Natural killer cell treated with Interleukin-12 subunit alpha and Interleukin-12 subunit beta and Interleukin-15 and Interleukin-18, amount 100 ng/mL, for 72 hours (primary cell): ENCODE data around the gene NPTX1. TPM values are rescaled to one million over a fixed set of nuclear protein-coding genes. Genes with fewer than 3 reads are reported as not detected.

ENCODE experiments used
- ATAC-seq, 2 donors: fragments of 150-1000 bp; cut with Tn5 transposase in 1 of 2; sonication (Bioruptor Pico), chemical (Tn5 transposase) in 1 of 2; 2 replicates each; pipeline ENCODE4 v1.10.0; 2021
- DNase-seq: peaks from one replicate; pipeline ENCODE4 v3.0.0; 2022; ENCODE audit warnings: low spot score
- H3K27ac Mint-ChIP-seq, 2 donors: 1 replicate in 1 of 2; 2 replicates in 1 of 2; pipeline ENCODE4 v1.8.0; 2022; ENCODE audit warnings: mixed read lengths in 2 of 2, mild to moderate bottlenecking in 1 of 2, moderate library complexity in 1 of 2
- H3K27me3 Mint-ChIP-seq, 2 donors: 1 replicate in 1 of 2; 2 replicates in 1 of 2; pipeline ENCODE4 v1.8.0; 2022; ENCODE audit warnings: mixed read lengths in 2 of 2
- H3K36me3 Mint-ChIP-seq: one replicate; pipeline ENCODE4 v1.8.0; 2022; ENCODE audit warnings: mixed read lengths
- H3K4me1 Mint-ChIP-seq, 2 donors: 1 replicate in 1 of 2; 2 replicates in 1 of 2; pipeline ENCODE4 v1.8.0; 2022; ENCODE audit warnings: low read depth in 2 of 2, mixed read lengths in 2 of 2, mild to moderate bottlenecking in 1 of 2
- H3K4me3 Mint-ChIP-seq: one replicate; pipeline ENCODE4 v1.8.0; 2022; ENCODE audit warnings: mixed read lengths
- H3K9me3 Mint-ChIP-seq: 2 replicates; pipeline ENCODE4 v1.8.0; 2022; ENCODE audit warnings: mixed read lengths
- total RNA-seq, 2 donors: library from RNA; stranded (reverse); gene quantifications; one replicate each; pipeline ENCODE4 v1.2.3, GENCODE V29; 2022

The NPTX1 gene
- total RNA-seq, 2 donors from 2014 or later: 0.38 to 0.92 TPM

- H3K4me3 Mint-ChIP-seq: no peak overlapping the region
- H3K27me3 Mint-ChIP-seq: no peaks in the 10 kb centered on the region
- no peaks in the 10 kb centered on the region for H3K9me3 Mint-ChIP-seq
- no peaks in the 10 kb centered on the region for H3K36me3 Mint-ChIP-seq
- no peaks in the 10 kb centered on the region for H3K4me1 Mint-ChIP-seq
- DNase-seq (no peak), ATAC-seq (no peak)
- H3K27ac Mint-ChIP-seq: no peak overlapping the region
Measured at GRCh38 chr17:80445007-80445725, 31.2 kb downstream of the NPTX1 start.

DNA sequence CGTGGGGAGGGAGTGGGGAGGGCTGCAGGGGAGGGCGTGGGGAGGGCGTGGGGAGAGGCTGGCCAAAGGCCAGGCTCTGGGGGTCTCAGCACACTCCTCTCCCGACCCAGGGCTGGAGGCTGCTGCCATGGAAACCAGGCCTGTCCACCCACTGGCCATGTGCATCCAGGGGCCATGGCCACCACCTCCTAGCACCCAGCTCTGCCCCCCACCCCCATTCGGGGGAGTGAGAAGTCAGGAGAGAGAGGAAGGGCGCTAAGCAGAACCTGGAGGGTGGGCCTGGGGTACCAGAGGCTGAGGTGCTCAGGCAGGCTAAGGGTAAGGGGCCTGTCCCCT lies 31.8 kb downstream of the NPTX1 start:
- Mint-ChIP-seq H3K4me3 (no peak overlapping the region), H3K27me3 (no peaks in the 10 kb centered on the region)
- no peak for ATAC-seq

DNA sequence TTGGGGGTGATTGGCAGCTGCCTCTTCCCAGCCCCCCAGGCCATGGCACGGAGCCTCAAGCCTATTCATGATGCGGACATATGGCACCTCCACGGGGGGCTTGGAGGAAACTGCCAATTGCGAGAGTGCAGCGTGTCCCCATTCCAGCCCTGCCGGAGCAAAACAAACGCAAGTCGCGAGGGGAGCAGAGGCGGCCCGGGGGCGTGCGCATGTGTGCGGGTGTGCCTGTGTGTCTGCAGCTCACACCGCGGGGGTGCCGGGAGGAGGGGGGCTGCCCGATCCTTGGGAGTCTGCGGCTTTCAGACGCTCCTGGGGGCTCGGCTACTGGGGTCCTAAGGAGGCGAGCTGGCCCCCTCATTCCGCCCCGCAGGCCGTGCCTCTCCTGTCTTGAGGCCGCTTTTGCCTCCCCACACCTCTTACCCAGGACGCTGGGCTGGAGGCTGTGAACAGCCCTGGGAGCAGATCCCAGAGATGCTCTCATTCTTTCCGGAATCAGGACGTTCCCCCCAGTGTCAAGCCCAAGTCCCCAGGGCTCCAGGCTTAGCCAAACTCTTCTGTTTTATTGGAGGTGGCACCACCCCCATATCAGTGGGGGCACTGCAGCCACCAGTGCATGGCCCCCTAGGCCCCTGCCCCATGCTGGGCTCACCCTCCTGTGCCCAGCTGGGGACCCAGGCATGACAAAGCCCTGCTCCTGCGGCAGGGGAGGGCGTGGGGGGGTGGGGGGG lies 32.3 kb downstream of the NPTX1 start:
- no peaks in the 10 kb centered on the region for H3K4me1 Mint-ChIP-seq

More for the DNA sequence above, 31.8 kb downstream of the NPTX1 start:
- H3K9me3 Mint-ChIP-seq: no peaks in the 10 kb centered on the region
- H3K36me3 Mint-ChIP-seq: no peaks in the 10 kb centered on the region
- H3K27ac Mint-ChIP-seq: no peak overlapping the region
- DNase-seq: no peak
- no peaks in the 10 kb centered on the region for H3K4me1 Mint-ChIP-seq

DNA sequence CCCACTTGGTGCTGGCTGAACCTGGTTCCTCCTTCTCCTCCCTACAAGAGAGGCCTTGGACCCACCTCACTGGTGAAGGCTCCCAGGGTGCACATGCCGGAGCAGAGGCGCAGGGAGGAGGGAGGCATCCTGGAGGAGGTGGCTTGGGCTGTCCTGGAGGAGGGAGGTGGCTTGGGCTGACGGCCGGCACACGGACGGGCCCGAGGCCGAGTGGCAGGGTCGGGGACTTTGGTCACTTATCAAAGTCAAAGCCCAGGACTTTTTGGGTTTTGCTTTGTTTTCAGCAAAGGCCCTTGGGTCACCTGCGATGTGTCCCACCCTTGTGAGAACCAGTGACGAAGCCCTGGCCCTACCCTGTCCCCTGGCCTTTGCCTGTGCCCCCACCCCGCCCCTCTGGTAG lies 32.9 kb downstream of the NPTX1 start:
- Mint-ChIP-seq H3K4me1 (no peaks in the 10 kb centered on the region), H3K27ac (no peak overlapping the region), H3K4me3 (no peak overlapping the region), H3K9me3 (no peaks in the 10 kb centered on the region), H3K27me3 (no peaks in the 10 kb centered on the region), H3K36me3 (no peaks in the 10 kb centered on the region)
- ATAC-seq (no peak), DNase-seq (no peak)

More for the DNA sequence above, 32.3 kb downstream of the NPTX1 start:
- H3K9me3 Mint-ChIP-seq: no peaks in the 10 kb centered on the region
- DNase-seq (no peak), ATAC-seq (no peak)
- H3K36me3 Mint-ChIP-seq: no peaks in the 10 kb centered on the region
- H3K27me3 Mint-ChIP-seq: no peaks in the 10 kb centered on the region
- H3K4me3 Mint-ChIP-seq: no peak overlapping the region
- no peak overlapping the region for H3K27ac Mint-ChIP-seq

- Mint-ChIP-seq H3K36me3 (no peaks in the 10 kb centered on the region), H3K4me1 (no peaks in the 10 kb centered on the region), H3K27ac (no peak overlapping the region), H3K27me3 (no peaks in the 10 kb centered on the region), H3K4me3 (no peak overlapping the region), H3K9me3 (no peaks in the 10 kb centered on the region)
- ATAC-seq: no peak
- DNase-seq: no peak
Measured at GRCh38 chr17:80442764-80443163, 33.6 kb downstream of the NPTX1 start.

DNA sequence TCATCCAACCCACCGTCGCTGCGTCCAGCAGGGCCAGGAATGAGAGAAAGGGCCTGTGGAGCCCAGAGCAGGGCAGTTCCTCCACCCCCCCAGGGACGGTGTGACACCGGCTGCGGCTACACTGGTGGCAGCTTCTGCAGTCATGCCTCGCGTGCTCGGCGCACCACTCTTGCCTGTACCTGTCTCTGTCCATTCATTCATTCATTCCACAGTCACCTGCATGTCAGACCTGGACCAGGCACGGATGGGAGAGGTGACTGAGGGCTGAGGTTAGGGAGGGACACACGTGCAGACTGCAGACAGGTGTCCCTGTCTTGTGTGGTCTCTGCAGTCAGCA lies 34.1 kb downstream of the NPTX1 start:
- Mint-ChIP-seq H3K27ac (no peak overlapping the region), H3K9me3 (no peaks in the 10 kb centered on the region), H3K36me3 (no peaks in the 10 kb centered on the region), H3K4me3 (no peak overlapping the region), H3K27me3 (no peaks in the 10 kb centered on the region), H3K4me1 (no peaks in the 10 kb centered on the region)
- DNase-seq (no peak), ATAC-seq (no peak)

GRCh38 chr17:80441598-80442322 lies 34.6 kb downstream of the NPTX1 start:
- Mint-ChIP-seq H3K4me3 (no peak overlapping the region), H3K27ac (no peak overlapping the region), H3K4me1 (no peaks in the 10 kb centered on the region), H3K9me3 (no peaks in the 10 kb centered on the region), H3K36me3 (no peaks in the 10 kb centered on the region), H3K27me3 (no peaks in the 10 kb centered on the region)
- no peak for DNase-seq
- no peak for ATAC-seq

DNA sequence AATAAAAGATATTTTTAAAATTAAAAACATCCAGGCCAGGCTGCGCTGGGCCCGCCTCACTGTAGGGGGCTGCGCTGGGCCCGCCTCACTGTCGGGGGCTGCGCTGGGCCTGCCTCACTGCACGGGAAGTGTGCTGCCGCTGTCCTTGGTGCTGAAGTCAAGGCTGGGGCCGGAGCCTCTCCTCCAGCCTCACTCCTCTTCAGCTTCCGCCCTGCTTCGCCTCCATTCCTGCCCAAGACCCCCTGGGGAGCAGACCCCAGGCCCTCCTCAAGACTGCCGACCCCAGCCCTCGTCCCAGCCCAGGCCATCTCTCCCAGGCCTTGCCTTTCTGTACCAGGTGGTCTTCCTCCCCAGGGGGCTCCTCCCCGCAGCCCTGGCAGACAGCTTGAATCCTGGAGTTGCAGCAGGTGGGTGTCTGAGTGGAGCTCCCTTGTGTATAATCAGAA lies 35.3 kb downstream of the NPTX1 start:
- H3K27ac Mint-ChIP-seq: no peak overlapping the region
- no peaks in the 10 kb centered on the region for H3K9me3 Mint-ChIP-seq
- no peaks in the 10 kb centered on the region for H3K27me3 Mint-ChIP-seq
- H3K4me3 Mint-ChIP-seq: no peak overlapping the region
- H3K4me1 Mint-ChIP-seq: peaks cover 0 to under 1% of the 10 kb centered on the region in 2 donors
- no peaks in the 10 kb centered on the region for H3K36me3 Mint-ChIP-seq
- ATAC-seq (no peak), DNase-seq (no peak)

GRCh38 chr17:80439499-80439898 lies 36.9 kb downstream of the NPTX1 start:
- ATAC-seq (no peak), DNase-seq (no peak)
- Mint-ChIP-seq H3K4me3 (no peak overlapping the region), H3K27me3 (no peaks in the 10 kb centered on the region), H3K9me3 (no peaks in the 10 kb centered on the region), H3K4me1 (peaks cover 0 to 2% of the 10 kb centered on the region in 2 donors), H3K36me3 (no peaks in the 10 kb centered on the region), H3K27ac (no peak overlapping the region)

DNA sequence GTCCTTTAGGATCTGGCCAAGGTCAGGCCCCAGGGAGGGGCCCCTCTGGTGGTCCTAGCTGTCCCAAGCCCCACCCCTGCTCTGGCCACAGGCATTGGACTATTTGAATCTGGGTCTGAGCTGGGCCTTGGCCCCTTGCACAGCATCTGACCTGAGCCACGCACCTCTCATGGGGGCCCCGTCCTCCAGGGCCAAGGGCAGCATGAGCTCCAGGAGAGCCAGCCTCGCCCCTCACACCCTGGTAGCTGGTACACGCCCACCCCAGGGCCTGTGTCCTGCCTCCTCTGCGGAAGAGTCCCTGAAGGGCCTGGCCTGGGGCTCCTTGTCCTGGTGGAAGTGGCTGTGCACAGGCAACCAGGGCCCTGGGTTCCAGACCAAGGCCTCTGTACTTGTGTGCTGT lies 37.6 kb downstream of the NPTX1 start:
- Mint-ChIP-seq H3K4me1 (peaks cover 0 to 5% of the 10 kb centered on the region in 2 donors), H3K27ac (no peak overlapping the region), H3K36me3 (no peaks in the 10 kb centered on the region), H3K9me3 (no peaks in the 10 kb centered on the region), H3K4me3 (no peak overlapping the region), H3K27me3 (no peaks in the 10 kb centered on the region)
- DNase-seq (no peak), ATAC-seq (no peak)

DNA sequence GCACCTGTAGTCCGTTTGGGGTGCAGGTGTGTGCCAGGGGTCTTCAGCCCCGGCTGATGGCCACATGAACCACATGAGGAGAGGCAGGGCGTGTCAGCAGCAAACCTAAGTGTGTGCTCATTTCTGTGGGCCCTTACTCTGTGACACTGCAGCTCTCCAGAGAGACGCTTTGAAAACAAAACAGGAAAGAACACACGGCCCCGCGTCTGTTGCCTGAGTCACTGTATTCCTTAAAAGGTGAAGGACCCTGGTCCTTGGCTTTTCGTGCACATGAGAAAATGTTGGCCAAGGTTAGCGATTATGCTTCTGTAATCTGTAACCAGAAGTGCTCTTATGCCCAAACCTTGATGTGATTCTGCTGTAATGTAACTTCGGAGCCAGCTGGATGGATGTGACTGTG lies 38.9 kb downstream of the NPTX1 start:
- Mint-ChIP-seq H3K4me3 (no peak overlapping the region), H3K36me3 (no peaks in the 10 kb centered on the region), H3K27me3 (no peaks in the 10 kb centered on the region), H3K9me3 (no peaks in the 10 kb centered on the region), H3K4me1 (peaks cover 0 to 5% of the 10 kb centered on the region in 2 donors), H3K27ac (no peak overlapping the region)
- no peak for DNase-seq
- no peak for ATAC-seq

DNA sequence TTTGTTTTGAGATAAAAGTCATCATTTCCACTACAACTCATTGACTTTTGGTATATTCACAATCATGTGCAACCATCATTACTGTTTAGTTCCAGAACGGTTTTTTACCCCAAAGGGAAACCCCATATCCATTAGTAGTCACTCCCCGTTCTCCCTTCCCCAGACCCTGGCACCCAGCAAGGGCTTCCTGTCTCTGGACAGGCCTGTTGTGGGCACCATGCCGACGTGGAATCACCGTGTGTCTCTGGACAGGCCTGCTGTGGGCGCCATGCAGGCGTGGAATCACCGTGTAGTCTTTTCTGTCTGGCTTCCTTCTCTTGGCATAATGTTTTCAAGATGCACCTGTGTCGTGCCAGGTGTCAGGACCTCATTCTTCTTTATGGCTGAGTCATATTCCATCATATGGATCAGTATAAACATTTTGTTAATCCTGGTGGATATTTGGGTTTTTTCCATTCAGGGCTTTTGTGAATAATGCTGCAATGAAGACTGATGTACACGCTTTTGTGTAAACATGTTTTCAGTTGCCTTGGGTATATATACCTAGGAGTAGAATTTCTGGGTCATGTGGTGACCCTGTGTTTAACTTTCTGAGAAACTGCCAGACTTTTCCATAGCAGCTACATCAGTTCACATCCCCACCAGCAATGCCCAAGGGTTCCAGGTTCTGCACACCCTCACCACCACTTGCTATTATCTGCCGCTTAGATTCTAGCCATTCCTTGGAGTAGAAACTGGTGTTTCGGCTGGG lies 42.3 kb downstream of the NPTX1 start:
- ATAC-seq (no peak), DNase-seq (no peak)
- Mint-ChIP-seq H3K27me3 (no peaks in the 10 kb centered on the region), H3K4me1 (peaks cover 0 to 5% of the 10 kb centered on the region in 2 donors), H3K9me3 (no peaks in the 10 kb centered on the region), H3K4me3 (no peak overlapping the region), H3K27ac (no peak overlapping the region), H3K36me3 (no peaks in the 10 kb centered on the region)

DNA sequence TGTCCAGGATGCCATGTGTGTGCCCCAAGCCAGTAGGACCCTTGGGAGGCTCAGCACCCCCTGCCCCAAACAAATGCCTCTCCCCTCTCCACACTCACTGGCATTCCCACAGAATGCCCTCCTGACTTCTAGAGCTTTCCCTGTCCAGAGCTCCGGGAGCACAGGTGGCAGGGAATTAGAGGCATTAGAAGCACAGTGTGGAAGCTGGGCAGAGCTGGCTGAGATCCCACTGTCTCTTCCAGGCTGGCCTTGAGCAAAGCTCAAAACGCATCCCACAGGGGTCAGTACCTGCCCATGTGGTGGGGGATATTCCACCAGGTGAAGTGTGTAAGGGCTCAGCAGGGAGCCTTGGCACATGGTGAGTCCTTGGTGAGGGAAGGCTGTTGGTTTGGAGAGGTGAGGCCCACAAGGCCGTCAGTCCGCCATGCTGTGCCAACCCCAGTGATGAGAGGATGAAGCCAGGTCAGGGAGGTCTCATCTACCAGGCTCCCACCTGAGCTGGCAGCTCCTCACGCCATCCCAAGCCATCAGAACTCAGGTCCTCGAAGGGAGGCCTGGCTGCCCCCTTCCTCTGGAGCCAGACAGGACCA lies 43.4 kb downstream of the NPTX1 start:
- H3K4me1 Mint-ChIP-seq: peaks cover 0 to 5% of the 10 kb centered on the region in 2 donors
- DNase-seq (no peak), ATAC-seq (no peak)
- H3K27me3 Mint-ChIP-seq: no peaks in the 10 kb centered on the region
- H3K9me3 Mint-ChIP-seq: no peaks in the 10 kb centered on the region
- no peak overlapping the region for H3K4me3 Mint-ChIP-seq
- H3K36me3 Mint-ChIP-seq: no peaks in the 10 kb centered on the region
- H3K27ac Mint-ChIP-seq: no peak overlapping the region
